Left lung (tissue), 10 donors: Measurements from ENCODE around the gene NR6A1. TPM values are rescaled to one million over a fixed set of nuclear protein-coding genes. Genes with fewer than 3 reads are reported as not detected.
A peak's percentile ranks its signal among the peaks of the same experiment; 100 is the strongest.

Experiments
- ATAC-seq: fragments of 200-7000 bp; cut with Tn5 transposase; one replicate; pipeline ENCODE4 v1.9.1; 2020; ENCODE audit warnings: moderate library complexity
- DNase-seq, 4 donors: peaks; one replicate each; pipeline ENCODE4 v3.0.0-alpha.2; 2013 to 2020
- H3K27ac ChIP-seq, 2 donors: fragments of 200-600 bp; sonication (generic) in 1 of 2; one replicate each; pipeline versions ENCODE4 v1.5.0 to v1.8.0; 2020 to 2021
- H3K27me3 ChIP-seq, 2 donors: fragments of 200-600 bp; sonication (generic) in 1 of 2; one replicate each; pipeline versions ENCODE4 v1.5.0 to v1.8.0; 2020 to 2021
- H3K36me3 ChIP-seq, 2 donors: fragments of 200-600 bp; sonication (generic) in 1 of 2; one replicate each; pipeline versions ENCODE4 v1.5.0 to v1.8.0; 2020 to 2021
- H3K4me1 ChIP-seq, 2 donors: fragments of 200-600 bp; one replicate each; pipeline ENCODE4 v1.8.0; 2021
- H3K4me3 ChIP-seq, 2 donors: fragments of 200-600 bp; sonication (generic) in 1 of 2; one replicate each; pipeline versions ENCODE4 v1.5.0 to v1.8.0; 2020 to 2021; ENCODE audit warnings: mild to moderate bottlenecking in 1 of 2
- H3K9me3 ChIP-seq, 2 donors: fragments of 200-600 bp; sonication (generic) in 1 of 2; one replicate each; pipeline versions ENCODE4 v1.5.0 to v1.8.0; 2020 to 2021
- intact Hi-C, 2 donors: fragments of 100-400 bp; cut with DNase I; formaldehyde crosslinking; loops; one replicate each; pipeline versions ENCODE4 v1.11.2 to v1.14.2; 2022
- polyA plus RNA-seq, 6 donors: library from polyadenylated mRNA; unstranded; fragments of 120-200 nt; gene quantifications; one replicate each; pipeline ENCODE4 v1.2.1, GENCODE V29; 2013; ENCODE audit not compliant: insufficient read length in 6 of 6
- total RNA-seq, 2 donors: library from RNA; stranded (reverse); fragmentation: NEBNext Ultra II Directional; extraction: Animal tissue kit (Norgen Biotek cat#: 25700); gene quantifications; one replicate each; pipeline ENCODE4 v1.2.1, GENCODE V29; 2021
- TF ChIP-seq, protein P1 (sequence below), 2 donors: fragments of 200-600 bp; sonication (generic) in 1 of 2; IDR thresholded peaks; one replicate each; pipeline versions ENCODE4 v1.5.0 to v1.8.0; 2021; ENCODE audit warnings: antibody characterized with exemption in 2 of 2
- donor health status: DM: no; HTN: yes; CAD: no.
- donor health status: DM: no; HTN: no; CAD: no.

Gene NR6A1
- total and polyA plus RNA-seq, 8 donors, result 1.2 to 4.1 (median 1.7) TPM

DNA sequence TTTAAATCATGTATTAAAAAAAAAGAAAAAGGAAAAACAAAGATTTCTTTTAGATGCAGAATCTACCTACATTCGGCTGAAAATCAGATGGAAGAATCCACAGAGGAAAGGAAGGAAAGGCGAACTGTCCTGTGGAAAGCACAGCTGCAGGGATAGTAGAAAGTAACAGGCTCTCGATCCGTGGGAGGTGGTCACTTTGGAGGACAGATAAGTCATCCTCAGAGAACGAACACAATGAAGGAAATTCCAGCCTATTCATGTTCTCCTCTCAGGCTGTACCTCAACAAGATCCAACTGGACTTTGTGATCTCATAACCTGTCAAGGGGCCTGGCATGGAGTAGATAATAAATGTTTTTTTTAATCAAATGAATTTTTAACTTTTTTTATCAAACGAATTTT is 72.8 kb downstream of the NR6A1 start:
- ATAC-seq (no peak), DNase-seq (no peak)
- H3K27me3 ChIP-seq, result no peaks in the 10 kb centered on the region
- TF ChIP-seq, protein P1, sequence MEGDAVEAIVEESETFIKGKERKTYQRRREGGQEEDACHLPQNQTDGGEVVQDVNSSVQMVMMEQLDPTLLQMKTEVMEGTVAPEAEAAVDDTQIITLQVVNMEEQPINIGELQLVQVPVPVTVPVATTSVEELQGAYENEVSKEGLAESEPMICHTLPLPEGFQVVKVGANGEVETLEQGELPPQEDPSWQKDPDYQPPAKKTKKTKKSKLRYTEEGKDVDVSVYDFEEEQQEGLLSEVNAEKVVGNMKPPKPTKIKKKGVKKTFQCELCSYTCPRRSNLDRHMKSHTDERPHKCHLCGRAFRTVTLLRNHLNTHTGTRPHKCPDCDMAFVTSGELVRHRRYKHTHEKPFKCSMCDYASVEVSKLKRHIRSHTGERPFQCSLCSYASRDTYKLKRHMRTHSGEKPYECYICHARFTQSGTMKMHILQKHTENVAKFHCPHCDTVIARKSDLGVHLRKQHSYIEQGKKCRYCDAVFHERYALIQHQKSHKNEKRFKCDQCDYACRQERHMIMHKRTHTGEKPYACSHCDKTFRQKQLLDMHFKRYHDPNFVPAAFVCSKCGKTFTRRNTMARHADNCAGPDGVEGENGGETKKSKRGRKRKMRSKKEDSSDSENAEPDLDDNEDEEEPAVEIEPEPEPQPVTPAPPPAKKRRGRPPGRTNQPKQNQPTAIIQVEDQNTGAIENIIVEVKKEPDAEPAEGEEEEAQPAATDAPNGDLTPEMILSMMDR (IDR thresholded peaks at IDR 0.05), result no peak
- H3K9me3 ChIP-seq, result no peaks in the 10 kb centered on the region
- no peaks in the 10 kb centered on the region for H3K36me3 ChIP-seq
- H3K4me3 ChIP-seq, result no peak overlapping the region
- H3K4me1 ChIP-seq, result peaks cover 0 to 13% of the 10 kb centered on the region in 2 donors
- H3K27ac ChIP-seq, result no peak overlapping the region
- intact Hi-C loops, result no loop called here

DNA sequence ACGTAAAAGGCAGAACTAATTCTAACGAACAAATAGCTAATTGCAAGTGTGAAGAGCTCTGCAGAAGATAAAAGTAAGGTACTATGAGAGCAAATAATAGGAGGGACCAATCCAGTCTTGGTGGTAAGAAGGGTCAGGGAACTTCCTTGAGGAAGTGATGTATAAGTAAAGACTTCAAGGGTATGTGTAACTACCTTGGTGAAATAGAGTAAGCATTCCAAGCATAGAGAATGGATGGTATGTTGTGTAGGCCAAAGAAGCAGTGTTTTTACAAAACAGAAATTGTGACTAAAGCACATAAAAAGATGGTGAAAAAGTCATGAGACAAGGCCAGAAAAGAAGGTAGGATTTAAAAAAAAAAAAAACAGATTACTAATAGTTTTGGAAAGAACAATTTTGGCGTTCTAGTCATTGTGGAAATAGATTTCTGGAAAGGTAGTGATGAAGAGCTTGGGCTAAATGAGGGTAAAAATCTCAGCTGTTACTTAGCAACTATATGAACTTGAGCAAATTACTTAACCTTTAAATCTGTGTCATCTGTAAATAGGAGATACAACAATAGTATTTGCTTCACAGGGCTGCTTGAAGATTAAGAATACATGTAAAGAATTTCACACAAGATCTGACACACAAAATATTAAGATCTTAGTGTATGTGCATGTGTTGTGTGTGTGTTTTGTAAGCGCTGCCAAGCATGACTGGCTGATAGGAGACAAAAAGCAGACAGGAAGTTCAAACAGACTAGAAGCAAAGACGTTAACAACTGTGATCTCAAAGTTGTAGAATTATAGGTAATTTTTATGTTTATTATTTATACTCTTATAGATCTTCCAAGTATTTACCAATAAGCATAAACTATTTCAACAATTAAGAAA is 73.5 kb downstream of the NR6A1 start:
- Histone ChIP-seq H3K9me3 (no peaks in the 10 kb centered on the region), H3K27me3 (no peaks in the 10 kb centered on the region), H3K4me1 (peaks cover 0 to 13% of the 10 kb centered on the region in 2 donors), H3K36me3 (no peaks in the 10 kb centered on the region), H3K4me3 (no peak overlapping the region), H3K27ac (no peak overlapping the region)
- no peak for ATAC-seq
- intact Hi-C loops, result no loop called here
- DNase-seq, result peak in 1 of 4 donors; percentile 51
- TF ChIP-seq, protein P1 (IDR thresholded peaks at IDR 0.05), result no peak

DNA sequence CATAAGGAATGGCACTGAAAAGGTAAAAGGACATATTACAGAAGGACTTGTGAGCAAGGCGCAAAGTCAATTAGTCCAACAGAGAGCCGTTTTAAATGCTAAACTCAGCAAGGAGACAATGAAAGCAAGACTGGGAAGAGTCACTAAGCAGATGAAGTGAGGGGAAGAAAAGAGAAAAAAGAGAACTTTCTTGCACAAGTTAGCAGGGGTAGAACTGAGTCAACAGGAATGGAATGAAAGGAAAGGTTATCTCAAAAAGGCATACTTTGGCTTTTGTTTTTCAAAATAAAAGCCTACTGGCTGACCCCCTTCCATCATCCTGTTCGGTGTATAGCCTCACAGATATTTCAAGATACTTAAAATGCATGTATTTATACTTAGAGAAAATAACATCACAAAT is 75.0 kb downstream of the NR6A1 start:
- H3K4me1 ChIP-seq, result peaks cover 0 to 13% of the 10 kb centered on the region in 2 donors
- TF ChIP-seq, protein P1 (IDR thresholded peaks at IDR 0.05), result no peak
- H3K27me3 ChIP-seq, result no peaks in the 10 kb centered on the region
- intact Hi-C loops, result no loop called here
- H3K36me3 ChIP-seq, result no peaks in the 10 kb centered on the region
- H3K4me3 ChIP-seq, result no peak overlapping the region
- no peak overlapping the region for H3K27ac ChIP-seq
- H3K9me3 ChIP-seq, result no peaks in the 10 kb centered on the region
- ATAC-seq (no peak), DNase-seq (no peak)

DNA sequence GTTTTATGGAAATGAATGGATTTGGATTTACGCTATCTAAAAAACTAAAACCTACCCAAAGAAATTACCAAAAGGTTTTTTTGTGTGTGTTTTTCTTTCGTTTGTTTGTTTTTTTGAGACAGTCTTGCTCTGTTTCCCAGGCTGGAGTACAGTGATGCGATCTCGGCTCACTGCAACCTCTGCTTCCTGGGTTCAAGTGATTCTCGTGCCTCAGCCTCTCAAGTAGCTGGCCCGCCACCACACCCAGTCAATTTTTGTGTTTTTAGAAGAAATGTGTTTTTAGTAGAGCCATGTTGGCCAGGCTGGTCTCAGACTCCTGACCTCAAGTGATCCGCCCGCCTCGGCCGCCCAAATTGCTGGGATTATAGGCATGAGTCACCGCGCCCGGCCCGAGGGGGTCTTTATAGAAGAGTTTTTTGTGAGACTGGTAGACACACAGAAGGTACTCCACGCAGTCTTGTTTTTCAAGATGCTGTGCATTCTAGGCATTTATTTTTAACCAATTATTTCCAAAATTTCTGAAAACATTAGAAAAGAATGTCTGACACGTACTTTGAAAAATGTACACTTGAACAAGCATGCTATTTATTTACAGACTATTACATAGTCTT is 75.7 kb downstream of the NR6A1 start:
- intact Hi-C loops, result no loop called here
- no peak overlapping the region for H3K4me3 ChIP-seq
- peaks cover 0 to 13% of the 10 kb centered on the region in 2 donors for H3K4me1 ChIP-seq
- no peak overlapping the region for H3K27ac ChIP-seq
- no peaks in the 10 kb centered on the region for H3K36me3 ChIP-seq
- no peaks in the 10 kb centered on the region for H3K27me3 ChIP-seq
- ATAC-seq (no peak), DNase-seq (no peak)
- TF ChIP-seq, protein P1 (IDR thresholded peaks at IDR 0.05), result no peak
- no peaks in the 10 kb centered on the region for H3K9me3 ChIP-seq
